Esophagus squamous epithelium (tissue), 5 donors: ENCODE results near the gene C12orf43. TPM values are rescaled to one million over a fixed set of nuclear protein-coding genes. Genes with fewer than 3 reads are reported as not detected.

Experiments used
- DNase-seq: peaks from one replicate; lab custom pipeline; 2025; lab: John Stamatoyannopoulos, UW
- H3K27ac ChIP-seq, 4 donors: fragments of 200-600 bp; sonication (generic); one replicate each; pipeline ENCODE4 v1.5.1; 2016 to 2019; ENCODE audit warnings: mild to moderate bottlenecking in 1 of 4
- H3K27me3 ChIP-seq, 4 donors: fragments of 200-600 bp; sonication (generic); 1 replicate in 3 of 4; 2 replicates in 1 of 4; pipeline versions ENCODE4 v1.5.1 to v1.6.0; 2017 to 2021; ENCODE audit warnings: antibody characterized with exemption in 1 of 4
- H3K36me3 ChIP-seq, 3 donors: fragments of 200-600 bp; sonication (generic); one replicate each; pipeline ENCODE4 v1.5.1; 2016 to 2019
- H3K4me1 ChIP-seq, 3 donors: fragments of 200-600 bp; sonication (generic); one replicate each; pipeline ENCODE4 v1.5.1; 2017 to 2019
- H3K4me3 ChIP-seq, 4 donors: fragments of 200-600 bp; sonication (generic); 1 replicate in 3 of 4; 2 replicates in 1 of 4; pipeline ENCODE4 v1.5.1; 2016 to 2019; ENCODE audit warnings: mild to moderate bottlenecking in 2 of 4, moderate library complexity in 1 of 4
- H3K9me3 ChIP-seq, 3 donors: fragments of 200-600 bp; sonication (generic); one replicate each; pipeline ENCODE4 v1.5.1; 2016 to 2019
- POLR2A ChIP-seq, 4 donors: fragments of 450-650 bp; IDR thresholded peaks; one replicate each; pipeline ENCODE4 v1.6.1; 2017; ENCODE audit warnings: antibody characterized with exemption in 4 of 4, mild to moderate bottlenecking in 4 of 4, moderate library complexity in 3 of 4
- WGBS, 2 donors: methylation state at CpG; one replicate each; pipeline ENCODE4 v1.1.5; 2018; 5-methylcytosine and 5-hydroxymethylcytosine counted together
- intact Hi-C: fragments of 100-400 bp; cut with DNase I; formaldehyde crosslinking; loops from one replicate; pipeline ENCODE4 v1.15.0; 2022
- total RNA-seq, 4 donors: library from RNA; depleted of rRNA; stranded (reverse); fragments of >200 nt; gene quantifications; one replicate each; pipeline ENCODE4 v1.1.0, GENCODE V29; 2016
- TF ChIP-seq, protein P1 (sequence below), 6 experiments: fragments of 450-650 bp in 4 of 6; fragments of 200-600 bp in 2 of 6; sonication (generic) in 2 of 6; IDR thresholded peaks; one replicate each; pipeline ENCODE4 v1.5.1; 2016 to 2019; ENCODE audit warnings: antibody characterized with exemption in 6 of 6, mild to moderate bottlenecking in 4 of 6, moderate library complexity in 4 of 6
- donor health status: DM: yes; HTN: yes; CAD: no.

C12orf43 gene
- total RNA-seq, 4 donors from 2014 or later: 7.8 to 15.6 (median 8.6) TPM

- TF ChIP-seq, protein P1, sequence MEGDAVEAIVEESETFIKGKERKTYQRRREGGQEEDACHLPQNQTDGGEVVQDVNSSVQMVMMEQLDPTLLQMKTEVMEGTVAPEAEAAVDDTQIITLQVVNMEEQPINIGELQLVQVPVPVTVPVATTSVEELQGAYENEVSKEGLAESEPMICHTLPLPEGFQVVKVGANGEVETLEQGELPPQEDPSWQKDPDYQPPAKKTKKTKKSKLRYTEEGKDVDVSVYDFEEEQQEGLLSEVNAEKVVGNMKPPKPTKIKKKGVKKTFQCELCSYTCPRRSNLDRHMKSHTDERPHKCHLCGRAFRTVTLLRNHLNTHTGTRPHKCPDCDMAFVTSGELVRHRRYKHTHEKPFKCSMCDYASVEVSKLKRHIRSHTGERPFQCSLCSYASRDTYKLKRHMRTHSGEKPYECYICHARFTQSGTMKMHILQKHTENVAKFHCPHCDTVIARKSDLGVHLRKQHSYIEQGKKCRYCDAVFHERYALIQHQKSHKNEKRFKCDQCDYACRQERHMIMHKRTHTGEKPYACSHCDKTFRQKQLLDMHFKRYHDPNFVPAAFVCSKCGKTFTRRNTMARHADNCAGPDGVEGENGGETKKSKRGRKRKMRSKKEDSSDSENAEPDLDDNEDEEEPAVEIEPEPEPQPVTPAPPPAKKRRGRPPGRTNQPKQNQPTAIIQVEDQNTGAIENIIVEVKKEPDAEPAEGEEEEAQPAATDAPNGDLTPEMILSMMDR (IDR thresholded peaks at IDR 0.05): peak; percentile 51 to 87 (median 67)
- TF ChIP-seq POLR2A (IDR thresholded peaks at IDR 0.05): no peak
- peaks cover 0 to 5% (median 0%) of the 10 kb centered on the region in 3 donors for H3K4me1 ChIP-seq
- H3K27me3 ChIP-seq: no peaks in the 10 kb centered on the region
- DNase-seq: no peak
- no peaks in the 10 kb centered on the region for H3K36me3 ChIP-seq
- H3K27ac ChIP-seq: no peak overlapping the region
- H3K9me3 ChIP-seq: no peaks in the 10 kb centered on the region
- WGBS, 2 donors: 40 to 44% methylated on average over 13 of the region's 13 CpGs
- H3K4me3 ChIP-seq: no peak overlapping the region
- intact Hi-C loops: loop anchor here (10.0 kb wide), 1 partner anchor 387 kb away; the partner anchor contains the start of gene POP5
Measured at GRCh38 chr12:120971299-120972180, 44.7 kb downstream of the C12orf43 start.

DNA sequence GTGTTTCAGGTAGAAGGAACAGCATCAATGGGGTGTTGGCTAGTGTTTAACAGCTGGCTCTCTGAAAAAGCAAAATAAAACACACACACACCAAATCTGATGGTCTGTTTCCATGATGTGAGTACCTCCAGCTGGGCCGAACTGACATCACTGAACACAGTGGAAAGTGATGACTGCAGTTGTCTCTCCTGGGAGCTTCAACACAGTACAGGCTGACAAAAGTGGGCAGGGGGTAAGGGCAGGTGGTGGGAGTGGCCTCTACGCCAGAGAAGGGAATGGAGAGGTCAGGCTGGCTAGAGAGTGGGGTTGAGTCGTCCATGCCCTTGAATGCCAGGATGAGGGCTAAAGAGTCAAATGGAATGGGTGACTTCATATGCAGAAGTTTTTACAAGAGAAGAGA lies 46.0 kb downstream of the C12orf43 start:
- Histone ChIP-seq H3K36me3 (no peaks in the 10 kb centered on the region), H3K4me1 (peaks cover 0 to 15% (median 5%) of the 10 kb centered on the region in 3 donors), H3K27ac (no peak overlapping the region), H3K4me3 (no peak overlapping the region), H3K27me3 (no peaks in the 10 kb centered on the region), H3K9me3 (no peaks in the 10 kb centered on the region)
- WGBS, 2 donors: 52 to 87% methylated on average over 3 of the region's 3 CpGs
- no peak for DNase-seq
- intact Hi-C loops: loop anchor here (10.0 kb wide), 1 partner anchor 386 kb away; the partner anchor contains the start of gene POP5
- no peak for TF ChIP-seq POLR2A (IDR thresholded peaks at IDR 0.05)
- TF ChIP-seq, protein P1 (IDR thresholded peaks at IDR 0.05): no peak

GRCh38 chr12:120965534-120966091 lies 50.7 kb downstream of the C12orf43 start:
- TF ChIP-seq POLR2A (IDR thresholded peaks at IDR 0.05): no peak
- TF ChIP-seq, protein P1 (IDR thresholded peaks at IDR 0.05): no peak
- 34 to 55% methylated on average over 10 to 12 of the region's 13 CpGs for WGBS, 2 donors
- H3K27me3 ChIP-seq: no peaks in the 10 kb centered on the region
- H3K4me1 ChIP-seq: peaks cover 8 to 49% (median 22%) of the 10 kb centered on the region in 3 donors
- no peak overlapping the region for H3K4me3 ChIP-seq
- no peaks in the 10 kb centered on the region for H3K9me3 ChIP-seq
- no peaks in the 10 kb centered on the region for H3K36me3 ChIP-seq
- peak overlapping the region; percentile 66 to 75 (median 72) for H3K27ac ChIP-seq
- DNase-seq: no peak
- intact Hi-C loops: no loop called here

- H3K27ac ChIP-seq: peak overlapping the region in 2 of 4 donors; percentile 75 to 88
- no peaks in the 10 kb centered on the region for H3K27me3 ChIP-seq
- no peaks in the 10 kb centered on the region for H3K36me3 ChIP-seq
- no peaks in the 10 kb centered on the region for H3K9me3 ChIP-seq
- no peak for DNase-seq
- intact Hi-C loops: loop anchor here (5.0 kb wide), 1 partner anchor 57 kb away; no protein-coding TSS in a partner anchor
- TF ChIP-seq, protein P1 (IDR thresholded peaks at IDR 0.05): no peak
- TF ChIP-seq POLR2A (IDR thresholded peaks at IDR 0.05): no peak
- 93% methylated on average over 4 to 8 of the region's 8 CpGs for WGBS, 2 donors
- H3K4me1 ChIP-seq: peaks cover 8 to 63% (median 22%) of the 10 kb centered on the region in 3 donors
- H3K4me3 ChIP-seq: no peak overlapping the region
Measured at GRCh38 chr12:120964298-120964697, 52.0 kb downstream of the C12orf43 start.
